Keratinocyte (primary cell): ENCODE data around the gene PIH1D2. TPM values are rescaled to one million over a fixed set of nuclear protein-coding genes. Genes with fewer than 3 reads are reported as not detected.

Experiments
- DNase-seq: peaks from one replicate; pipeline ENCODE4 v3.0.0-alpha.2; 2011; ENCODE audit warnings: low read depth, missing footprints, low spot score
- FAIRE-seq: peaks from 2 replicates; lab custom pipeline; 2011; peaks lifted over from hg19 to GRCh38; lab: Jason Lieb, UNC
- H2AFZ ChIP-seq: 2 replicates; pipeline ENCODE4 v1.6.0; 2012; ENCODE audit warnings: low read length, control low read depth, inconsistent platforms; ENCODE audit not compliant: control insufficient read depth
- H3K27ac ChIP-seq: 2 replicates; pipeline ENCODE4 v1.5.1; 2011; ENCODE audit warnings: low read length; ENCODE audit not compliant: control insufficient read depth, insufficient read depth
- H3K27me3 ChIP-seq: 3 replicates; pipeline ENCODE4 v1.6.0; 2011; ENCODE audit warnings: low read length; ENCODE audit not compliant: control insufficient read depth, insufficient read depth; ENCODE audit errors: extremely low read depth
- H3K36me3 ChIP-seq, 2 experiments: 2 replicates in 1 of 2; 3 replicates in 1 of 2; pipeline ENCODE4 v1.5.1; 2011; ENCODE audit warnings: low read length in 2 of 2, mild to moderate bottlenecking in 1 of 2; ENCODE audit not compliant: control insufficient read depth in 2 of 2, insufficient read depth in 2 of 2; ENCODE audit errors: extremely low read depth in 1 of 2
- H3K4me1 ChIP-seq: 3 replicates; pipeline ENCODE4 v1.5.1; 2011; ENCODE audit warnings: low read length; ENCODE audit not compliant: control insufficient read depth, insufficient read depth; ENCODE audit errors: extremely low read depth
- H3K4me2 ChIP-seq: 3 replicates; pipeline ENCODE4 v1.6.0; 2011; ENCODE audit warnings: low read depth, low read length; ENCODE audit not compliant: control insufficient read depth, insufficient read depth; ENCODE audit errors: extremely low read depth
- H3K4me3 ChIP-seq, 3 experiments: fragments of 200-600 bp in 1 of 3; sonication (generic) in 1 of 3; 2 replicates in 2 of 3; 3 replicates in 1 of 3; pipeline ENCODE4 v1.5.1; 2011 to 2016; ENCODE audit warnings: low read length in 3 of 3, mild to moderate bottlenecking in 3 of 3, control low read depth in 2 of 3, inconsistent platforms in 1 of 3, low read depth in 1 of 3, mixed read lengths in 1 of 3, mixed run types in 1 of 3, moderate library complexity in 1 of 3; ENCODE audit not compliant: control insufficient read depth in 2 of 3, insufficient read depth in 2 of 3; ENCODE audit errors: extremely low read depth in 1 of 3
- H3K79me2 ChIP-seq: 2 replicates; pipeline ENCODE4 v1.6.0; 2012; ENCODE audit warnings: low read length; ENCODE audit not compliant: control insufficient read depth, insufficient read depth
- H3K9ac ChIP-seq: 3 replicates; pipeline ENCODE4 v1.6.0; 2011; ENCODE audit warnings: low read length; ENCODE audit not compliant: control insufficient read depth, insufficient read depth; ENCODE audit errors: extremely low read depth
- H3K9me1 ChIP-seq: 3 replicates; pipeline ENCODE4 v1.6.0; 2011; ENCODE audit warnings: low read length; ENCODE audit not compliant: control insufficient read depth, insufficient read depth; ENCODE audit errors: extremely low read depth
- H3K9me3 ChIP-seq: 2 replicates; pipeline ENCODE4 v1.5.1; 2012; ENCODE audit warnings: low read depth, low read length; ENCODE audit not compliant: control insufficient read depth
- H4K20me1 ChIP-seq: 3 replicates; pipeline ENCODE4 v1.6.0; 2011; ENCODE audit warnings: low read length; ENCODE audit not compliant: control insufficient read depth, insufficient read depth; ENCODE audit errors: extremely low read depth
- CTCF ChIP-seq, 3 experiments: IDR thresholded peaks in 1 of 3; conservative IDR thresholded peaks in 1 of 3; optimal IDR thresholded peaks in 1 of 3; 2 replicates in 2 of 3; 3 replicates in 1 of 3; pipeline versions ENCODE3 to v1.5.1; 2011; ENCODE audit warnings: low read length in 3 of 3, mild to moderate bottlenecking in 3 of 3, moderate library complexity in 2 of 3, control low read depth in 1 of 3, inconsistent platforms in 1 of 3; ENCODE audit not compliant: insufficient read depth in 2 of 3; ENCODE audit errors: extremely low read depth in 1 of 3
- EZH2 ChIP-seq: IDR thresholded peaks from one replicate; pipeline ENCODE4 v1.6.1; 2012; ENCODE audit warnings: inconsistent platforms, mild to moderate bottlenecking, low read length, moderate library complexity
- dilution Hi-C: fragments of 300-500 bp; cut with MboI; formaldehyde crosslinking; loops from one replicate; pipeline ENCODE4 v1.7.0; 2020; ENCODE audit warnings: low sequenced_read_pairs; ENCODE audit not compliant: extremely low pct_ligation_motif_present
- polyA plus RNA-seq, 5 experiments: library from polyadenylated mRNA; depleted of rRNA in 3 of 5; stranded (reverse) in 3 of 5; stranded (forward) in 1 of 5; unstranded in 1 of 5; fragments of >200 nt; gene quantifications; 1 replicate in 1 of 5; 2 replicates in 3 of 5; 3 replicates in 1 of 5; pipeline versions ENCODE4 v1.2.1 to v1.2.3, GENCODE V29; 2011 to 2012; ENCODE audit warnings: missing spikeins in 2 of 5, low read depth in 1 of 5, low replicate concordance in 1 of 5

Gene PIH1D2
- polyA plus RNA-seq, 1 donor (not counting 4 experiments of a cell fraction or from before 2014, with no cell fraction given): 1.9 TPM

- Histone ChIP-seq H3K9me3 (no peaks in the 10 kb centered on the region), H3K9ac (no peak overlapping the region), H2AFZ (no peak overlapping the region), H3K36me3 (peaks cover 0 to 4% of the 10 kb centered on the region in 2 experiments), H3K27ac (no peak overlapping the region), H3K4me3 (no peak overlapping the region), H3K4me1 (peaks cover 28% of the 10 kb centered on the region), H3K27me3 (no peaks in the 10 kb centered on the region), H3K4me2 (no peak overlapping the region), H3K79me2 (no peaks in the 10 kb centered on the region), H4K20me1 (no peaks in the 10 kb centered on the region), H3K9me1 (no peaks in the 10 kb centered on the region)
- no peak for FAIRE-seq
- dilution Hi-C loops: no loop called here
- DNase-seq: no peak
- no peak for TF ChIP-seq EZH2
- TF ChIP-seq CTCF (optimal IDR thresholded peaks at IDR 0.05 in 1 of 3, IDR thresholded peaks at IDR 0.05 in 1 of 3, conservative IDR thresholded peaks at IDR 0.05 in 1 of 3; ENCODE audit: extremely low read depth in 1 of 3, insufficient read depth in 2 of 3, low read length in 3 of 3): no peak
Observed at GRCh38 chr11:112044961-112045360, 28.9 kb downstream of the PIH1D2 start.

- dilution Hi-C loops: no loop called here
- no peak overlapping the region for H3K4me2 ChIP-seq
- no peak overlapping the region for H3K9ac ChIP-seq
- no peak overlapping the region for H3K27ac ChIP-seq
- no peaks in the 10 kb centered on the region for H3K79me2 ChIP-seq
- no peak for DNase-seq
- FAIRE-seq: no peak
- TF ChIP-seq EZH2 (no peak), CTCF (optimal IDR thresholded peaks at IDR 0.05 in 1 of 3, IDR thresholded peaks at IDR 0.05 in 1 of 3, conservative IDR thresholded peaks at IDR 0.05 in 1 of 3; ENCODE audit: extremely low read depth in 1 of 3, insufficient read depth in 2 of 3, low read length in 3 of 3) (no peak)
- H3K4me1 ChIP-seq: peaks cover 15% of the 10 kb centered on the region
- no peaks in the 10 kb centered on the region for H3K27me3 ChIP-seq
- H3K9me1 ChIP-seq: no peaks in the 10 kb centered on the region
- H2AFZ ChIP-seq: no peak overlapping the region
- H3K36me3 ChIP-seq: peaks cover under 1 to 5% of the 10 kb centered on the region in 2 experiments
- H3K4me3 ChIP-seq: no peak overlapping the region
- no peaks in the 10 kb centered on the region for H4K20me1 ChIP-seq
- H3K9me3 ChIP-seq: no peaks in the 10 kb centered on the region
Observed at GRCh38 chr11:112042961-112043304, 30.9 kb downstream of the PIH1D2 start.
